ENCODE data around the gene PRIMA1.

- TF ChIP-seq MAX (IDR thresholded peaks at IDR 0.05; ENCODE audit: low read depth, low read length): no peak
- no peak for TF ChIP-seq CTCF (IDR thresholded peaks at IDR 0.05 in 2 of 3, conservative IDR thresholded peaks at IDR 0.05 in 1 of 3; ENCODE audit: control insufficient read depth in 2 of 3, extremely low read depth in 1 of 3, insufficient read depth in 1 of 3, low read depth in 3 of 3, low read length in 3 of 3)
- no peak for TF ChIP-seq SMC3 (IDR thresholded peaks at IDR 0.05; ENCODE audit: borderline replicate concordance, low read length)
- TF ChIP-seq CBX5 (IDR thresholded peaks at IDR 0.05; ENCODE audit: low read depth): no peak
- TF ChIP-seq RCOR1 (conservative IDR thresholded peaks at IDR 0.05; ENCODE audit: low read depth, low read length): no peak
Observed at GRCh38 chr14:93713726-93714405, 74.4 kb downstream of the PRIMA1 start.

Measured in GM12878 (cell line).